HepG2 (cell line): ENCODE data around the gene USP32. TPM values are rescaled to one million over a fixed set of nuclear protein-coding genes. Genes with fewer than 3 reads are reported as not detected.

Experiments
- ATF7-NPFF ChIP-seq: sonication (generic); formaldehyde crosslinking; IDR thresholded peaks from 2 replicates; pipeline ENCODE4 v1.8.1; 2023; ENCODE audit warnings: mild to moderate bottlenecking, low read depth, missing genetic modification reagents, moderate library complexity
- CHD2 ChIP-seq: IDR thresholded peaks from 2 replicates; pipeline ENCODE4 v1.6.1; 2011; ENCODE audit warnings: low read depth, low read length, improper control_type of control experiment
- DNMT1 ChIP-seq: sonication (generic); formaldehyde crosslinking; IDR thresholded peaks from 2 replicates; pipeline ENCODE4 v1.5.1; 2020; ENCODE audit warnings: mild to moderate bottlenecking, missing genetic modification reagents
- FOXP4 ChIP-seq: sonication (generic); formaldehyde crosslinking; IDR thresholded peaks from 2 replicates; pipeline ENCODE4 v1.4.0; 2020; ENCODE audit warnings: missing genetic modification reagents
- HDAC2 ChIP-seq: sonication (generic); formaldehyde crosslinking; IDR thresholded peaks from 2 replicates; pipeline ENCODE4 v1.4.0; 2020; ENCODE audit warnings: missing genetic modification reagents
- KDM3A ChIP-seq: IDR thresholded peaks from 2 replicates; pipeline ENCODE4 v1.6.1; 2018; ENCODE audit warnings: low read depth, missing compliant biosample characterization
- KLF13 ChIP-seq: sonication (generic); formaldehyde crosslinking; IDR thresholded peaks from 2 replicates; pipeline ENCODE4 v1.4.0; 2020; ENCODE audit warnings: mild to moderate bottlenecking, missing genetic modification reagents
- KMT2A ChIP-seq: sonication (generic); formaldehyde crosslinking; IDR thresholded peaks from 2 replicates; pipeline ENCODE4 v1.4.0; 2020; ENCODE audit warnings: missing genetic modification reagents
- MAF1 ChIP-seq: sonication (generic); formaldehyde crosslinking; IDR thresholded peaks from 2 replicates; pipeline ENCODE4 v1.5.0; 2020; ENCODE audit warnings: missing genetic modification reagents, borderline replicate concordance
- MXD1 ChIP-seq: sonication (generic); formaldehyde crosslinking; IDR thresholded peaks from 2 replicates; pipeline ENCODE4 v1.4.0; 2020; ENCODE audit warnings: mild to moderate bottlenecking, missing genetic modification reagents
- MXD4 ChIP-seq: IDR thresholded peaks from 2 replicates; pipeline ENCODE4 v1.6.1; 2016; ENCODE audit warnings: mild to moderate bottlenecking, missing biosample characterization, missing genetic modification reagents
- PHF8 ChIP-seq: sonication (generic); formaldehyde crosslinking; IDR thresholded peaks from 2 replicates; pipeline ENCODE4 v1.5.0; 2020; ENCODE audit warnings: missing genetic modification reagents
- REPIN1 ChIP-seq: sonication (generic); formaldehyde crosslinking; IDR thresholded peaks from 2 replicates; pipeline ENCODE4 v1.8.0; 2022; ENCODE audit warnings: missing genetic modification reagents, low read depth, mild to moderate bottlenecking, borderline replicate concordance
- SUZ12 ChIP-seq: fragments of 150-350 bp; IDR thresholded peaks from 2 replicates; pipeline ENCODE4 v1.6.1; 2014; ENCODE audit warnings: low read depth, low read length
- TFE3 ChIP-seq: IDR thresholded peaks from 2 replicates; pipeline ENCODE4 v1.6.1; 2016
- THAP7 ChIP-seq: sonication (generic); formaldehyde crosslinking; IDR thresholded peaks from 2 replicates; pipeline ENCODE4 v1.8.1; 2023; ENCODE audit warnings: mild to moderate bottlenecking, missing genetic modification reagents
- THAP8 ChIP-seq: sonication (generic); formaldehyde crosslinking; IDR thresholded peaks from 2 replicates; pipeline ENCODE4 v1.5.1; 2020; ENCODE audit warnings: missing genetic modification reagents, mild to moderate bottlenecking, borderline replicate concordance
- ZNF224 ChIP-seq: sonication (generic); formaldehyde crosslinking; IDR thresholded peaks from 2 replicates; pipeline ENCODE4 v1.5.0; 2020; ENCODE audit warnings: mild to moderate bottlenecking, missing genetic modification reagents
- ZNF335 ChIP-seq: sonication (generic); formaldehyde crosslinking; IDR thresholded peaks from 2 replicates; pipeline ENCODE4 v1.4.0; 2020; ENCODE audit warnings: missing genetic modification reagents
- ZNF446 ChIP-seq: sonication (generic); formaldehyde crosslinking; IDR thresholded peaks from 2 replicates; pipeline ENCODE4 v1.5.0; 2020; ENCODE audit warnings: mild to moderate bottlenecking, missing genetic modification reagents
- ZNF615 ChIP-seq: sonication (generic); formaldehyde crosslinking; IDR thresholded peaks from 2 replicates; pipeline ENCODE4 v1.5.0; 2020; ENCODE audit warnings: mild to moderate bottlenecking, missing genetic modification reagents, borderline replicate concordance
- ZNF672 ChIP-seq: sonication (generic); formaldehyde crosslinking; IDR thresholded peaks from 2 replicates; pipeline ENCODE4 v1.8.1; 2022; ENCODE audit warnings: missing genetic modification reagents
- ZNF749 ChIP-seq: sonication (generic); formaldehyde crosslinking; IDR thresholded peaks from 2 replicates; pipeline ENCODE4 v1.8.0; 2022; ENCODE audit warnings: mild to moderate bottlenecking, missing genetic modification reagents, moderate library complexity, borderline replicate concordance
- ZNF792 ChIP-seq: IDR thresholded peaks from 2 replicates; pipeline ENCODE4 v1.6.1; 2016
- polyA plus RNA-seq, 8 experiments: library from polyadenylated mRNA; depleted of rRNA in 3 of 8; stranded (reverse) in 7 of 8; unstranded in 1 of 8; fragments of >200 nt; fragmentation: Illumina TruSeq in 4 of 8; extraction: Trizol in 4 of 8; gene quantifications; 2 replicates each; pipeline versions ENCODE4 v1.2.1 to v1.2.3, GENCODE V29; 2011 to 2016; ENCODE audit warnings: low read depth in 4 of 8, missing spikeins in 1 of 8, mixed read lengths in 1 of 8; ENCODE audit not compliant: insufficient read depth in 1 of 8
- total RNA-seq, 5 experiments: library from RNA; depleted of rRNA; stranded (reverse); fragments of >200 nt; fragmentation: Illumina TruSeq; extraction: Trizol; gene quantifications; 2 replicates each; pipeline ENCODE4 v1.2.3, GENCODE V29; 2016; ENCODE audit warnings: low read depth in 1 of 5

The USP32 gene
- total and polyA plus RNA-seq, 2 of the 13 experiments (the other 11 are each of a cell fraction or from before 2014, with no cell fraction given), result 24.9 to 39.9 TPM

GRCh38 chr17:60163108-60163784, 228.7 kb downstream of the USP32 start (continued):
- TF ChIP-seq THAP8 (CRISPR knock-in tag), result no peak
- 0 out of 2 replicates have a peak, but pooled peaks have one; percentile 50 for TF ChIP-seq ZNF446 (CRISPR knock-in tag)
- TF ChIP-seq REPIN1 (CRISPR knock-in tag), result no peak
- TF ChIP-seq ZNF615 (CRISPR knock-in tag), result no peak
- no peak; the same call in 1 of the 2 replicates for TF ChIP-seq FOXP4 (CRISPR knock-in tag)
- no peak for TF ChIP-seq SUZ12
- TF ChIP-seq ZNF792, result no peak
- TF ChIP-seq TFE3 (CRISPR knock-in tag), result no peak
- no peak for TF ChIP-seq ATF7-NPFF (CRISPR knock-in tag)
- no peak for TF ChIP-seq DNMT1
- TF ChIP-seq MAF1 (CRISPR knock-in tag), result no peak
- no peak for TF ChIP-seq ZNF224
- no peak for TF ChIP-seq ZNF749 (CRISPR knock-in tag)
- TF ChIP-seq KLF13 (CRISPR knock-in tag), result no peak
- no peak for TF ChIP-seq ZNF672 (CRISPR knock-in tag)
- 0 out of 2 replicates have a peak, but pooled peaks have one; percentile 29 for TF ChIP-seq KMT2A (CRISPR knock-in tag)
- no peak for TF ChIP-seq MXD1
- TF ChIP-seq PHF8 (CRISPR knock-in tag), result peak; percentile 52; the same call in 1 of the 2 replicates
- no peak; the same call in 1 of the 2 replicates for TF ChIP-seq HDAC2
- TF ChIP-seq THAP7 (CRISPR knock-in tag), result no peak
- no peak for TF ChIP-seq MXD4 (CRISPR knock-in tag)
- no peak for TF ChIP-seq CHD2
- TF ChIP-seq KDM3A (CRISPR knock-in tag), result no peak
- no peak for TF ChIP-seq ZNF335 (CRISPR knock-in tag)
